Activated T-helper 1 cell treated with Interleukin-2 at 50 U/mL for 16 hours (primary cell): ENCODE data around the gene EXOC8.
"Not testable (repeated sequence)": the region's sequence is repeated elsewhere in the genome, so short reads cannot be mapped to it uniquely, and the experiment has no call there.

Experiments used
- DNase-seq: peaks from one replicate; pipeline ENCODE4 v3.0.0-alpha.2; 2020; ENCODE audit warnings: low read depth

Gene EXOC8

GRCh38 chr1:231351816-231352215, 14.2 kb upstream of the EXOC8 start:
- DNase-seq, result no peak

- not testable (repeated sequence) for DNase-seq
Measured at GRCh38 chr1:231348856-231349255, 11.2 kb upstream of the EXOC8 start.

- no peak for DNase-seq
Measured at GRCh38 chr1:231348442-231348841, 10.8 kb upstream of the EXOC8 start.

- DNase-seq, result no peak
Measured at GRCh38 chr1:231347961-231348360, 10.3 kb upstream of the EXOC8 start.

GRCh38 chr1:231340328-231341013, 2.8 kb upstream of the EXOC8 start:
- DNase-seq, result no peak

- no peak for DNase-seq
Measured at GRCh38 chr1:231338270-231339128, 847 bp upstream of the EXOC8 start, which contains the start of gene SPRTN. TSS of gene SPRTN (plus strand) at chr1:231338293. CDS start at chr1:231338384, 91 bp downstream.

- no peak for DNase-seq
Measured at GRCh38 chr1:231337043-231337471, 595 bp downstream of the EXOC8 start.

GRCh38 chr1:231335663-231336602, 1.7 kb downstream of the EXOC8 start:
- DNase-seq, result no peak

- DNase-seq, result no peak
Measured at GRCh38 chr1:231334952-231335351, 2.7 kb downstream of the EXOC8 start.

GRCh38 chr1:231334079-231334666, 3.5 kb downstream of the EXOC8 start:
- DNase-seq, result no peak

GRCh38 chr1:231332761-231333160, 4.9 kb downstream of the EXOC8 start:
- no peak for DNase-seq

GRCh38 chr1:231329483-231329882, 8.2 kb downstream of the EXOC8 start:
- DNase-seq, result no peak

- no peak for DNase-seq
Measured at GRCh38 chr1:231327617-231328016, 10.0 kb downstream of the EXOC8 start.

- DNase-seq, result no peak
Measured at GRCh38 chr1:231326248-231326647, 11.4 kb downstream of the EXOC8 start.

GRCh38 chr1:231324660-231325059, 13.0 kb downstream of the EXOC8 start:
- DNase-seq, result no peak

GRCh38 chr1:231322880-231323530, 14.6 kb downstream of the EXOC8 start:
- DNase-seq, result no peak

- no peak for DNase-seq
Measured at GRCh38 chr1:231319080-231319479, 18.6 kb downstream of the EXOC8 start.

GRCh38 chr1:231318568-231318967, 19.1 kb downstream of the EXOC8 start:
- DNase-seq, result no peak

GRCh38 chr1:231318015-231318355, 19.7 kb downstream of the EXOC8 start:
- DNase-seq, result no peak

GRCh38 chr1:231317306-231318014, 20.2 kb downstream of the EXOC8 start:
- DNase-seq, result no peak

GRCh38 chr1:231315887-231316286, 21.8 kb downstream of the EXOC8 start:
- no peak for DNase-seq
